Stimulated activated CD8-positive, alpha-beta memory T cell treated with anti-CD3 and anti-CD28 coated beads, Interleukin-15, amount 100 ng/mL, for 24 hours (primary cell): Measurements from ENCODE around the gene GDI1.

Experiments
- DNase-seq: peaks from one replicate; pipeline ENCODE4 v3.0.0-alpha.2; 2020; ENCODE audit warnings: low read depth

Gene GDI1

GRCh38 chrX:154462396-154462795 lies 25.4 kb downstream of the GDI1 start:
- DNase-seq: no peak

GRCh38 chrX:154463611-154464220 lies 26.8 kb downstream of the GDI1 start:
- no peak for DNase-seq

- no peak for DNase-seq
Measured at GRCh38 chrX:154464806-154465365, 27.9 kb downstream of the GDI1 start.

GRCh38 chrX:154465601-154466000 lies 28.6 kb downstream of the GDI1 start:
- no peak for DNase-seq

GRCh38 chrX:154466036-154466435 lies 29.1 kb downstream of the GDI1 start:
- DNase-seq: no peak

GRCh38 chrX:154466907-154467306 lies 30.0 kb downstream of the GDI1 start:
- DNase-seq: no peak

GRCh38 chrX:154467556-154467955 lies 30.6 kb downstream of the GDI1 start:
- DNase-seq: no peak

- DNase-seq: no peak
Measured at GRCh38 chrX:154468217-154468616, 31.3 kb downstream of the GDI1 start.

GRCh38 chrX:154469114-154469513 lies 32.2 kb downstream of the GDI1 start:
- DNase-seq: no peak

GRCh38 chrX:154469880-154470279 lies 32.9 kb downstream of the GDI1 start:
- no peak for DNase-seq

- DNase-seq: no peak
Measured at GRCh38 chrX:154470434-154470833, 33.5 kb downstream of the GDI1 start.

GRCh38 chrX:154470914-154471568 lies 34.1 kb downstream of the GDI1 start:
- DNase-seq: no peak

GRCh38 chrX:154471839-154472684 lies 35.1 kb downstream of the GDI1 start:
- DNase-seq: no peak

- DNase-seq: no peak
Measured at GRCh38 chrX:154472685-154473632, 36.0 kb downstream of the GDI1 start.

GRCh38 chrX:154473683-154474082 lies 36.7 kb downstream of the GDI1 start:
- no peak for DNase-seq

GRCh38 chrX:154476821-154477220 lies 39.9 kb downstream of the GDI1 start:
- DNase-seq: no peak

GRCh38 chrX:154477891-154478477 lies 41.0 kb downstream of the GDI1 start:
- no peak for DNase-seq

GRCh38 chrX:154478728-154479622 lies 42.0 kb downstream of the GDI1 start, which contains the start of gene LAGE3:
Gene LAGE3, minus strand, starts transcription at chrX:154479281. Its CDS starts 366 bp downstream, at chrX:154478915.
- peak; percentile 80 for DNase-seq

- DNase-seq: no peak
Measured at GRCh38 chrX:154481195-154481594, 44.2 kb downstream of the GDI1 start.
